Effector CD4-positive, alpha-beta T cell (primary cell): Measurements from ENCODE around the gene ANKMY1.

Experiments used
- DNase-seq: peaks from one replicate; pipeline ENCODE4 v3.0.0-alpha.2; 2020

ANKMY1 gene

GRCh38 chr2:240578488-240578887, 20.7 kb upstream of the ANKMY1 start:
- no peak for DNase-seq

GRCh38 chr2:240578110-240578450, 20.3 kb upstream of the ANKMY1 start:
- DNase-seq, result no peak

GRCh38 chr2:240577281-240578109, 19.7 kb upstream of the ANKMY1 start:
- DNase-seq, result no peak

- DNase-seq, result no peak
These were observed 18.8 kb upstream of the ANKMY1 start for GRCh38 chr2:240576436-240577205.

GRCh38 chr2:240576036-240576435, 18.2 kb upstream of the ANKMY1 start:
- no peak for DNase-seq

GRCh38 chr2:240575101-240575965, 17.5 kb upstream of the ANKMY1 start:
- DNase-seq, result no peak

GRCh38 chr2:240574386-240575100, 16.8 kb upstream of the ANKMY1 start:
- no peak for DNase-seq

GRCh38 chr2:240573516-240574385, 16.0 kb upstream of the ANKMY1 start:
- DNase-seq, result no peak

GRCh38 chr2:240573071-240573515, 15.3 kb upstream of the ANKMY1 start:
- DNase-seq, result no peak

- DNase-seq, result no peak
These were observed 14.6 kb upstream of the ANKMY1 start for GRCh38 chr2:240572141-240573031.

- DNase-seq, result no peak
These were observed 13.7 kb upstream of the ANKMY1 start for GRCh38 chr2:240571314-240571973.

- no peak for DNase-seq
These were observed 12.9 kb upstream of the ANKMY1 start for GRCh38 chr2:240570531-240571313.

GRCh38 chr2:240569998-240570530, 12.3 kb upstream of the ANKMY1 start:
- no peak for DNase-seq

GRCh38 chr2:240569523-240569997, 11.8 kb upstream of the ANKMY1 start:
- no peak for DNase-seq

GRCh38 chr2:240568678-240569522, 11.1 kb upstream of the ANKMY1 start:
- DNase-seq, result peak; percentile 48

GRCh38 chr2:240567872-240568677, 10.3 kb upstream of the ANKMY1 start, which contains the start of gene RNPEPL1:
TSS of gene RNPEPL1 (plus strand) at chr2:240568484. CDS start at chr2:240568587, 103 bp downstream.
- DNase-seq, result peak; percentile 46
